ENCODE measurements around the gene SUCNR1.
"Not testable (repeated sequence)": the region's sequence is repeated elsewhere in the genome, so short reads cannot be mapped to it uniquely, and the experiment has no call there.

Gene SUCNR1

GRCh38 chr3:151866711-151867410 is 6.6 kb upstream of the SUCNR1 start:
- H3K36me3 ChIP-seq (ENCODE audit: control insufficient read depth, insufficient read depth, low read length): no peaks in the 10 kb centered on the region
- H3K79me2 ChIP-seq (ENCODE audit: control insufficient read depth, insufficient read depth, low read length): no peaks in the 10 kb centered on the region
- H3K9ac ChIP-seq (ENCODE audit: low read length): no peak overlapping the region
- H3K56ac ChIP-seq (ENCODE audit: low read length): no peak overlapping the region
- H3K4ac ChIP-seq (ENCODE audit: low read depth, low read length): no peak overlapping the region
- no peak overlapping the region for H4K5ac ChIP-seq (ENCODE audit: low read length)
- H3K4me3 ChIP-seq (ENCODE audit: low read length): no peak overlapping the region
- H2AK5ac ChIP-seq (ENCODE audit: low read length): no peak overlapping the region
- no CpG with 5 or more reads among the region's 4 CpGs for WGBS (ENCODE audit: extremely low coverage, insufficient coverage, low lambda C conversion rate)
- H3K27ac ChIP-seq (ENCODE audit: low read depth, low read length): no peak overlapping the region
- DNase-seq: no peak
- H3K79me1 ChIP-seq (ENCODE audit: low read length): no peaks in the 10 kb centered on the region
- no peak overlapping the region for H4K8ac ChIP-seq (ENCODE audit: low read depth, low read length)
- no peak overlapping the region for H3K4me2 ChIP-seq (ENCODE audit: low read length)
- no peak overlapping the region for H3K23ac ChIP-seq (ENCODE audit: low read length)
- no peak overlapping the region for H2BK5ac ChIP-seq (ENCODE audit: low read length)
- H3K18ac ChIP-seq (ENCODE audit: low read length): no peak overlapping the region
- no peak overlapping the region for H2BK15ac ChIP-seq (replicated peaks; ENCODE audit: low read depth)
- H3K27me3 ChIP-seq (ENCODE audit: insufficient read depth, low read length, poor library complexity): no peaks in the 10 kb centered on the region
- H3K4me1 ChIP-seq (ENCODE audit: control insufficient read depth, low read depth, low read length): no peaks in the 10 kb centered on the region
- no peak overlapping the region for H2BK120ac ChIP-seq (ENCODE audit: low read depth, low read length)

DNA sequence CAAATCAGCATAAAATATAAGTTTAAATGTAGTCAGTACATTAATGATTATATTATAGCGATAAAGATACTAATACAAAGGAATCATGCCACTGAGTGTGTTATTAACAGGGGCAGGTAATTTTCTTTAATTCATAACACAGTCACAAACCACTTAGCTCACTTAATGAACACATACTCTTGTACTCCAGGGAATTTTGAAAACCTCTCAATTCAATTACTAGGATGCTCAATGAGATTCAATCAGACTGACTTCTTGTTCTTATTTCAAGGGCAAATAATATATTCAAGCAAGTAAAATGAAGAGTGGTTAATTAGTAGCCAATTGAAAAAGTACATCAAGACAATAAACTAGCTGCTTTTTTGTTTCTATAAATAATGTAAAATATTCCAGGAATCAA is 5.8 kb upstream of the SUCNR1 start:
- no peak overlapping the region for H3K4me3 ChIP-seq (ENCODE audit: low read length)
- DNase-seq: no peak
- no peaks in the 10 kb centered on the region for H3K79me2 ChIP-seq (ENCODE audit: control insufficient read depth, insufficient read depth, low read length)
- H3K4me2 ChIP-seq (ENCODE audit: low read length): no peak overlapping the region
- H3K36me3 ChIP-seq (ENCODE audit: control insufficient read depth, insufficient read depth, low read length): no peaks in the 10 kb centered on the region
- no peak overlapping the region for H3K4ac ChIP-seq (ENCODE audit: low read depth, low read length)
- no peak overlapping the region for H2AK5ac ChIP-seq (ENCODE audit: low read length)
- H3K27ac ChIP-seq (ENCODE audit: low read depth, low read length): no peak overlapping the region
- H2BK5ac ChIP-seq (ENCODE audit: low read length): no peak overlapping the region
- H3K56ac ChIP-seq (ENCODE audit: low read length): no peak overlapping the region
- no peak overlapping the region for H2BK120ac ChIP-seq (ENCODE audit: low read depth, low read length)
- H3K4me1 ChIP-seq (ENCODE audit: control insufficient read depth, low read depth, low read length): no peaks in the 10 kb centered on the region
- no peak overlapping the region for H3K9ac ChIP-seq (ENCODE audit: low read length)
- H4K5ac ChIP-seq (ENCODE audit: low read length): no peak overlapping the region
- H4K8ac ChIP-seq (ENCODE audit: low read depth, low read length): no peak overlapping the region
- H3K18ac ChIP-seq (ENCODE audit: low read length): no peak overlapping the region
- H2BK15ac ChIP-seq (replicated peaks; ENCODE audit: low read depth): no peak overlapping the region
- H3K27me3 ChIP-seq (ENCODE audit: insufficient read depth, low read length, poor library complexity): no peaks in the 10 kb centered on the region
- H3K79me1 ChIP-seq (ENCODE audit: low read length): no peaks in the 10 kb centered on the region
- no peak overlapping the region for H3K23ac ChIP-seq (ENCODE audit: low read length)
- no CpG with 5 or more reads among the region's 1 CpG for WGBS (ENCODE audit: extremely low coverage, insufficient coverage, low lambda C conversion rate)

- H3K9ac ChIP-seq (ENCODE audit: low read length): no peak overlapping the region
- H3K4me1 ChIP-seq (ENCODE audit: control insufficient read depth, low read depth, low read length): no peaks in the 10 kb centered on the region
- no peak overlapping the region for H3K23ac ChIP-seq (ENCODE audit: low read length)
- H3K27me3 ChIP-seq (ENCODE audit: insufficient read depth, low read length, poor library complexity): no peaks in the 10 kb centered on the region
- no peak overlapping the region for H3K56ac ChIP-seq (ENCODE audit: low read length)
- no peak overlapping the region for H2BK5ac ChIP-seq (ENCODE audit: low read length)
- no peak overlapping the region for H3K4me3 ChIP-seq (ENCODE audit: low read length)
- H3K4ac ChIP-seq (ENCODE audit: low read depth, low read length): no peak overlapping the region
- no peak overlapping the region for H2AK5ac ChIP-seq (ENCODE audit: low read length)
- no peaks in the 10 kb centered on the region for H3K36me3 ChIP-seq (ENCODE audit: control insufficient read depth, insufficient read depth, low read length)
- H4K8ac ChIP-seq (ENCODE audit: low read depth, low read length): no peak overlapping the region
- no peak overlapping the region for H2BK120ac ChIP-seq (ENCODE audit: low read depth, low read length)
- WGBS (ENCODE audit: extremely low coverage, insufficient coverage, low lambda C conversion rate): no CpG with 5 or more reads among the region's 3 CpGs
- no peak overlapping the region for H2BK15ac ChIP-seq (replicated peaks; ENCODE audit: low read depth)
- H3K4me2 ChIP-seq (ENCODE audit: low read length): no peak overlapping the region
- no peaks in the 10 kb centered on the region for H3K79me1 ChIP-seq (ENCODE audit: low read length)
- H3K79me2 ChIP-seq (ENCODE audit: control insufficient read depth, insufficient read depth, low read length): no peaks in the 10 kb centered on the region
- H4K5ac ChIP-seq (ENCODE audit: low read length): no peak overlapping the region
- DNase-seq: no peak
- H3K18ac ChIP-seq (ENCODE audit: low read length): no peak overlapping the region
- H3K27ac ChIP-seq (ENCODE audit: low read depth, low read length): no peak overlapping the region
Measured at GRCh38 chr3:151869181-151869580, 4.3 kb upstream of the SUCNR1 start.

- DNase-seq: no peak
Measured at GRCh38 chr3:151871639-151872468, 1.6 kb upstream of the SUCNR1 start.

DNA sequence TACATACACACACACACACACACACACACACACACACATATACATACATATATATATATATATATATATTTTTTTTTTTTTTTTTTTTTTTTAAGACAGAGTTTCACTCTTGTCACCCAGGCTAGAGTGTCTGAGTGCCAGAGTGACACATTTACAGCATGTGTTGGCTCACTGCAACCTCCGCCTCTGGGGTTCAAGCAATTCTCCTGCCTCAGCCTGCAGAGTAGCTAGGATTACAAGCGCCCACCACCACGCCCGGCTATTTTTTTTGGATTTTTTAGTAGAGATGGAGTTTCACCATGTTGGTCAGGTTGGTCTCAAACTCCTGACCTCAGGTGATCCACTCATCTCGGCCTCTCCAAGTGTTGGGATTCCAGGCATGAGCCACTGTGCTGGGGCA is 636 bp downstream of the SUCNR1 start:
- not testable (repeated sequence) for DNase-seq; H3K4me2 ChIP-seq (ENCODE audit: low read length); H3K79me2 ChIP-seq (ENCODE audit: control insufficient read depth, insufficient read depth, low read length); H3K36me3 ChIP-seq (ENCODE audit: control insufficient read depth, insufficient read depth, low read length); H2BK15ac ChIP-seq (replicated peaks; ENCODE audit: low read depth); H2AK5ac ChIP-seq (ENCODE audit: low read length); H2BK5ac ChIP-seq (ENCODE audit: low read length); H2BK120ac ChIP-seq (ENCODE audit: low read depth, low read length); H3K9ac ChIP-seq (ENCODE audit: low read length); H3K4me1 ChIP-seq (ENCODE audit: control insufficient read depth, low read depth, low read length); H3K56ac ChIP-seq (ENCODE audit: low read length); H3K27me3 ChIP-seq (ENCODE audit: insufficient read depth, low read length, poor library complexity); H3K4ac ChIP-seq (ENCODE audit: low read depth, low read length); H3K27ac ChIP-seq (ENCODE audit: low read depth, low read length); H3K18ac ChIP-seq (ENCODE audit: low read length); H4K8ac ChIP-seq (ENCODE audit: low read depth, low read length); H3K23ac ChIP-seq (ENCODE audit: low read length); H4K5ac ChIP-seq (ENCODE audit: low read length); H3K79me1 ChIP-seq (ENCODE audit: low read length); H3K4me3 ChIP-seq (ENCODE audit: low read length)
- WGBS (ENCODE audit: extremely low coverage, insufficient coverage, low lambda C conversion rate): no CpG with 5 or more reads among the region's 5 CpGs

More at GRCh38 chr3:151871639-151872468, 1.6 kb upstream of the SUCNR1 start:
- H3K56ac ChIP-seq (ENCODE audit: low read length): no peak overlapping the region
- H4K5ac ChIP-seq (ENCODE audit: low read length): no peak overlapping the region
- H2AK5ac ChIP-seq (ENCODE audit: low read length): no peak overlapping the region
- H3K4ac ChIP-seq (ENCODE audit: low read depth, low read length): no peak overlapping the region
- no CpG with 5 or more reads among the region's 8 CpGs for WGBS (ENCODE audit: extremely low coverage, insufficient coverage, low lambda C conversion rate)
- no peaks in the 10 kb centered on the region for H3K79me1 ChIP-seq (ENCODE audit: low read length)
- H3K18ac ChIP-seq (ENCODE audit: low read length): no peak overlapping the region
- no peak overlapping the region for H3K27ac ChIP-seq (ENCODE audit: low read depth, low read length)
- H4K8ac ChIP-seq (ENCODE audit: low read depth, low read length): no peak overlapping the region
- H3K4me1 ChIP-seq (ENCODE audit: control insufficient read depth, low read depth, low read length): no peaks in the 10 kb centered on the region
- H2BK15ac ChIP-seq (replicated peaks; ENCODE audit: low read depth): no peak overlapping the region
- H3K9ac ChIP-seq (ENCODE audit: low read length): no peak overlapping the region
- H3K27me3 ChIP-seq (ENCODE audit: insufficient read depth, low read length, poor library complexity): no peaks in the 10 kb centered on the region
- no peaks in the 10 kb centered on the region for H3K36me3 ChIP-seq (ENCODE audit: control insufficient read depth, insufficient read depth, low read length)
- no peak overlapping the region for H3K23ac ChIP-seq (ENCODE audit: low read length)
- no peak overlapping the region for H3K4me2 ChIP-seq (ENCODE audit: low read length)
- H2BK120ac ChIP-seq (ENCODE audit: low read depth, low read length): no peak overlapping the region
- H3K79me2 ChIP-seq (ENCODE audit: control insufficient read depth, insufficient read depth, low read length): no peaks in the 10 kb centered on the region
- no peak overlapping the region for H3K4me3 ChIP-seq (ENCODE audit: low read length)
- H2BK5ac ChIP-seq (ENCODE audit: low read length): no peak overlapping the region
